ENCODE results near the gene IP6K3.
A peak's percentile ranks its signal among the peaks of the same experiment; 100 is the strongest.

Gene IP6K3

GRCh38 chr6:33702345-33702977 lies 44.2 kb downstream of the IP6K3 start:
- DNase-seq: peak; percentile 57

GRCh38 chr6:33700391-33701050 lies 46.2 kb downstream of the IP6K3 start:
- DNase-seq: peak; percentile 80

GRCh38 chr6:33699739-33700138 lies 47.0 kb downstream of the IP6K3 start:
- DNase-seq: no peak

GRCh38 chr6:33699131-33699530 lies 47.6 kb downstream of the IP6K3 start:
- no peak for DNase-seq

- DNase-seq: no peak
Observed at GRCh38 chr6:33698494-33698893, 48.2 kb downstream of the IP6K3 start.

GRCh38 chr6:33697845-33698244 lies 48.9 kb downstream of the IP6K3 start:
- no peak for DNase-seq

- no peak for DNase-seq
Observed at GRCh38 chr6:33696548-33697518, 49.9 kb downstream of the IP6K3 start.

GRCh38 chr6:33696076-33696475 lies 50.6 kb downstream of the IP6K3 start:
- no peak for DNase-seq

GRCh38 chr6:33695451-33695887 lies 51.2 kb downstream of the IP6K3 start:
- no peak for DNase-seq

- DNase-seq: no peak
Observed at GRCh38 chr6:33694977-33695376, 51.7 kb downstream of the IP6K3 start.

GRCh38 chr6:33694401-33694931 lies 52.2 kb downstream of the IP6K3 start:
- no peak for DNase-seq

GRCh38 chr6:33693186-33694105 lies 53.3 kb downstream of the IP6K3 start:
- DNase-seq: no peak

GRCh38 chr6:33692760-33693158 lies 53.9 kb downstream of the IP6K3 start:
- no peak for DNase-seq

GRCh38 chr6:33692078-33692759 lies 54.5 kb downstream of the IP6K3 start:
- DNase-seq: no peak

GRCh38 chr6:33691456-33692077 lies 55.1 kb downstream of the IP6K3 start:
- DNase-seq: no peak

- DNase-seq: no peak
Observed at GRCh38 chr6:33690766-33691165, 55.9 kb downstream of the IP6K3 start.

GRCh38 chr6:33689879-33690278 lies 56.8 kb downstream of the IP6K3 start:
- no peak for DNase-seq

GRCh38 chr6:33689148-33689494 lies 57.6 kb downstream of the IP6K3 start:
- no peak for DNase-seq

GRCh38 chr6:33688451-33689147 lies 58.1 kb downstream of the IP6K3 start:
- DNase-seq: no peak

- no peak for DNase-seq
Observed at GRCh38 chr6:33688006-33688405, 58.7 kb downstream of the IP6K3 start.
